ENCODE data around the gene SBK2. TPM values are rescaled to one million over a fixed set of nuclear protein-coding genes. Genes with fewer than 3 reads are reported as not detected.

SBK2 gene
- total RNA-seq, 1 donor from 2014 or later: 0.42 TPM

DNA sequence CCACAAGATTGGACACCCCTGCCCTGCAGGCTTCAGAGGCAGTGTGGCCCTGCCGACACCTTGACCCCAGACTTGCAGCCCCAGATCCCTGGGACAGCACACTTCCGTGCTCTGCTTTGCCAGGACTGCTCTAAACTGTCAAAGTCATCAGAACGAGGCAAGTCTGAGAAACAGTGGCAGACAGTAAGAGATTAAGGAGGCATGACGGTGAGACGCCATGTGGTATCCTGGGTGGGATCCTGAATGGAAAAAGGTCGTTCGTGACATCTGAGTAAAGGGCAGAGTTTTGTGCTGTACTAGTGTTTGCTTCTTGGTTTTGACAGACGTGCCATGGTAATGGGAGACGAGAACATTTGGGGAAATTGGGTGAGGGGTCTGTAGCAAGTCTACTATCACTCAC, 29.9 kb upstream of the SBK2 start:
- TF ChIP-seq, protein P1, sequence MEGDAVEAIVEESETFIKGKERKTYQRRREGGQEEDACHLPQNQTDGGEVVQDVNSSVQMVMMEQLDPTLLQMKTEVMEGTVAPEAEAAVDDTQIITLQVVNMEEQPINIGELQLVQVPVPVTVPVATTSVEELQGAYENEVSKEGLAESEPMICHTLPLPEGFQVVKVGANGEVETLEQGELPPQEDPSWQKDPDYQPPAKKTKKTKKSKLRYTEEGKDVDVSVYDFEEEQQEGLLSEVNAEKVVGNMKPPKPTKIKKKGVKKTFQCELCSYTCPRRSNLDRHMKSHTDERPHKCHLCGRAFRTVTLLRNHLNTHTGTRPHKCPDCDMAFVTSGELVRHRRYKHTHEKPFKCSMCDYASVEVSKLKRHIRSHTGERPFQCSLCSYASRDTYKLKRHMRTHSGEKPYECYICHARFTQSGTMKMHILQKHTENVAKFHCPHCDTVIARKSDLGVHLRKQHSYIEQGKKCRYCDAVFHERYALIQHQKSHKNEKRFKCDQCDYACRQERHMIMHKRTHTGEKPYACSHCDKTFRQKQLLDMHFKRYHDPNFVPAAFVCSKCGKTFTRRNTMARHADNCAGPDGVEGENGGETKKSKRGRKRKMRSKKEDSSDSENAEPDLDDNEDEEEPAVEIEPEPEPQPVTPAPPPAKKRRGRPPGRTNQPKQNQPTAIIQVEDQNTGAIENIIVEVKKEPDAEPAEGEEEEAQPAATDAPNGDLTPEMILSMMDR (IDR thresholded peaks at IDR 0.05; ENCODE audit: partially characterized antibody, unreplicated experiment): no peak
- H3K27me3 Mint-ChIP-seq (ENCODE audit: unreplicated experiment): no peaks in the 10 kb centered on the region
- H3K36me3 Mint-ChIP-seq (ENCODE audit: unreplicated experiment): no peaks in the 10 kb centered on the region
- DNase-seq: no peak
- H3K4me3 Mint-ChIP-seq (ENCODE audit: unreplicated experiment): no peak overlapping the region
- peaks cover 2% of the 10 kb centered on the region for H3K9me3 Mint-ChIP-seq (ENCODE audit: unreplicated experiment)
- no peak overlapping the region for H3K27ac Mint-ChIP-seq (ENCODE audit: unreplicated experiment)
- no peaks in the 10 kb centered on the region for H3K4me1 Mint-ChIP-seq (ENCODE audit: low read depth, unreplicated experiment)

DNA sequence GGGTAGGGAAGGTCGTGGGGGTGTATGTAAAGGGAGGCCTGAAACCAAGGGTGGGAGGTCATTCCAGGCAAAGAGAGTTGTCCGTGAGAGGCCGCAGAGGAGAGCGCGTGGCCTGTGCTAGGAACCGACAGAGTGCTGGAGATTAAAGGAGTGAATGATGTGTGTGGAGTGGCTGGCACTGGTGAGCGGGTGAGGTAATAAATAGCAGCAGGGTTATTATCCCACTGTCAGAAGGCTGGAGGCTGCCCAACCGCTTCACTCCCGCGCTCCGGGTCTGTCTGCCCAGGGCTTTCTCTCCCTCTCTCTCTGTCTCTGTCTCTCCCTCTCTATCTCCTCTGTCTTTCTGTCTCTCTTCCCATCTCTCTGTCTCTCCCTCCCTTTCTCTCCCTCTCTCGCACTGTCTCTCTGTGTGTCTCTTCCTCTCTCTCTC, 26.3 kb upstream of the SBK2 start:
- H3K27ac Mint-ChIP-seq (ENCODE audit: unreplicated experiment): no peak overlapping the region
- H3K4me3 Mint-ChIP-seq (ENCODE audit: unreplicated experiment): no peak overlapping the region
- H3K36me3 Mint-ChIP-seq (ENCODE audit: unreplicated experiment): no peaks in the 10 kb centered on the region
- peaks cover 3% of the 10 kb centered on the region for H3K27me3 Mint-ChIP-seq (ENCODE audit: unreplicated experiment)
- H3K9me3 Mint-ChIP-seq (ENCODE audit: unreplicated experiment): peaks cover 2% of the 10 kb centered on the region
- TF ChIP-seq, protein P1 (IDR thresholded peaks at IDR 0.05; ENCODE audit: partially characterized antibody, unreplicated experiment): no peak
- DNase-seq: no peak
- no peaks in the 10 kb centered on the region for H3K4me1 Mint-ChIP-seq (ENCODE audit: low read depth, unreplicated experiment)

DNA sequence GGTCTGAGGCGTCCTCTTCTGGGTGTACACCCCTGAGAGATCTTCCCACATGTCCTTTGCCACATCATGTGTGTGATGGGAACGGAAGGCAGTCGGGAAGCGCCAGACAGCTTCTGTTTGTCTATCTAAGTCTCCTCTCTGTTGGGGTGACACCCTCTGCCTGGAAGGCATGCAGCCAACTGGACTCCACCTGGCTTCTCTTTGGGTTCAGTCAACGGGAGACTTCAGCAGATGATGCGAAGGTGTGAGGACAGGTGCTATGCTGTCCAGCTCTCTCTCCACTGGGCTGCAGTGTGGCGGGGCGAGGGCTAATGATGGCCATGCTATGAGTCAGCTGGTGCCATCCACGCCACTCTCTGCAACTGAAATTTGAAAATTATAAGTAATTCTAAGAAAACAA, 22.8 kb upstream of the SBK2 start:
- Mint-ChIP-seq H3K27ac (ENCODE audit: unreplicated experiment) (no peak overlapping the region), H3K4me1 (ENCODE audit: low read depth, unreplicated experiment) (no peaks in the 10 kb centered on the region), H3K9me3 (ENCODE audit: unreplicated experiment) (peaks cover 3% of the 10 kb centered on the region), H3K27me3 (ENCODE audit: unreplicated experiment) (peaks cover 3% of the 10 kb centered on the region), H3K36me3 (ENCODE audit: unreplicated experiment) (no peaks in the 10 kb centered on the region), H3K4me3 (ENCODE audit: unreplicated experiment) (no peak overlapping the region)
- no peak for DNase-seq
- TF ChIP-seq, protein P1 (IDR thresholded peaks at IDR 0.05; ENCODE audit: partially characterized antibody, unreplicated experiment): no peak

DNA sequence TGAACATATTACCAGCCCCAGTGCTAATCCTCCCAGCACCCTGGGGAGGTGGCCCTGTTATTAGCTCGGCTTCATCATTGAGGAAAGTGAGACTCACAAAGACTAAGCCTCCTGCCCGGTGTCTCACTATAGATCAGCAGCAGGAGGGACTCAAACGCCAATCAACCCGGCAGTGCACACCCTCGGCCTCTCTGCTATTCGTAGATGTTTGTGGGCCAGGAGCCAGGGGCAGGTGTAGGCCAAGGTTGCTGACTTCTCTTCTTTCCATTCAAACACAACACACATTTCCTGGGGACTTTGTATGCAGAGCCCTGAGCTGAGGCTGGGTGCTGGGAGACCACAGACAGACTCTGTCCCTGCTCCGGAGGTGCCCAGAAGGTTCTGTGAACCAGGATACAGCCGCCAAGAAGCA, 17.8 kb upstream of the SBK2 start:
- H3K4me1 Mint-ChIP-seq (ENCODE audit: low read depth, unreplicated experiment): peaks cover 6% of the 10 kb centered on the region
- TF ChIP-seq, protein P1 (IDR thresholded peaks at IDR 0.05; ENCODE audit: partially characterized antibody, unreplicated experiment): no peak
- H3K27ac Mint-ChIP-seq (ENCODE audit: unreplicated experiment): no peak overlapping the region
- no peaks in the 10 kb centered on the region for H3K36me3 Mint-ChIP-seq (ENCODE audit: unreplicated experiment)
- H3K9me3 Mint-ChIP-seq (ENCODE audit: unreplicated experiment): peaks cover 8% of the 10 kb centered on the region
- H3K27me3 Mint-ChIP-seq (ENCODE audit: unreplicated experiment): peaks cover 2% of the 10 kb centered on the region
- no peak for DNase-seq
- no peak overlapping the region for H3K4me3 Mint-ChIP-seq (ENCODE audit: unreplicated experiment)

DNA sequence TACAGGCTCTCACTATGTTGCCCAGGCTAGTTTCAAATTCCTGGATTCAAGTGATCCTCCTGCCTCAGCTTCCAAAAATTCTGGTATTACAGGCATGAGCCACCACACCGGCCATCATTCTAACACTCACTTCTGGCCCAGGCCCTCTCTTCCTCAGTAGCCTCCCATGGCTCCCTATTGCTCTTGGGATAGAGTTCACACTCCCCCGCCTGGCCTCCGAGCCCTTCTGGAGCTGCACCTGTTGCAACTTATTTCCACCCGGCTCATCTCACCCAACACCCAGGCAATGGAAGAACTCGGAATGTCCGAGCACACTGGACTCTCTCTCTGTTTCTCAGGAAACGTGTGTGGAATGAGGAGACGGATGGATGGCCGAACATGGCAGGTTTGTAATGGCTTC, 17.4 kb upstream of the SBK2 start:
- TF ChIP-seq, protein P1 (IDR thresholded peaks at IDR 0.05; ENCODE audit: partially characterized antibody, unreplicated experiment): no peak
- Mint-ChIP-seq H3K4me3 (ENCODE audit: unreplicated experiment) (no peak overlapping the region), H3K27me3 (ENCODE audit: unreplicated experiment) (no peaks in the 10 kb centered on the region), H3K36me3 (ENCODE audit: unreplicated experiment) (no peaks in the 10 kb centered on the region), H3K4me1 (ENCODE audit: low read depth, unreplicated experiment) (peaks cover 9% of the 10 kb centered on the region), H3K9me3 (ENCODE audit: unreplicated experiment) (peaks cover 10% of the 10 kb centered on the region), H3K27ac (ENCODE audit: unreplicated experiment) (no peak overlapping the region)
- DNase-seq: no peak

Measured in glutamatergic neuron (in vitro differentiated cells).